Thoracic aorta (tissue), 2 donors: ENCODE results near the gene PRRT3. TPM values are rescaled to one million over a fixed set of nuclear protein-coding genes. Genes with fewer than 3 reads are reported as not detected.

ENCODE experiments used
- total RNA-seq, 2 donors: library from RNA; depleted of rRNA; stranded (reverse); fragments of >200 nt; gene quantifications; one replicate each; pipeline versions ENCODE4 v1.1.0 to v1.2.3, GENCODE V29; 2016

The PRRT3 gene
- total RNA-seq, 2 donors from 2014 or later: 3.3 to 5.8 TPM

Other genes with a start within 250 kb of the PRRT3 start
- not detected for gene CPNE9, start 248.6 kb downstream of the PRRT3 start, total RNA-seq
- gene BRPF1, start 220.7 kb downstream of the PRRT3 start, total RNA-seq: 10 to 100 TPM; 16.4 to 21.0 TPM
- gene OGG1, start 202.5 kb downstream of the PRRT3 start, total RNA-seq: 10 to 100 TPM; 23.0 to 26.3 TPM
- 10 to 100 TPM; 50.9 to 69.7 TPM for gene CAMK1, start 182.5 kb downstream of the PRRT3 start, total RNA-seq
- gene TADA3, start 159.9 kb downstream of the PRRT3 start, total RNA-seq: 10 to 100 TPM; 61.7 to 73.6 TPM
- gene ARPC4, start 159.3 kb downstream of the PRRT3 start, total RNA-seq: 100 to 1,000 TPM; 196 to 204 TPM
- 10 to 100 TPM; 77.0 to 91.9 TPM for gene TTLL3, start 142.1 kb downstream of the PRRT3 start, total RNA-seq
- 10 to 100 TPM; 24.5 to 41.3 TPM for gene RPUSD3, start 108.4 kb downstream of the PRRT3 start, total RNA-seq
- 1 to 10 TPM; 2.0 to 2.6 TPM for gene CIDEC, start 72.2 kb downstream of the PRRT3 start, total RNA-seq
- 10 to 100 TPM; 21.5 to 38.6 TPM for gene JAGN1, start 61.8 kb downstream of the PRRT3 start, total RNA-seq
- 10 to 100 TPM in 1 of 2 donors, 1 to 10 TPM in 1; 5.7 to 11.9 TPM for gene IL17RE, start 49.6 kb downstream of the PRRT3 start, total RNA-seq
- gene IL17RC, start 35.3 kb downstream of the PRRT3 start, total RNA-seq: 10 to 100 TPM; 52.2 to 59.4 TPM
- 10 to 100 TPM; 37.2 to 37.4 TPM for gene CRELD1, start 18.6 kb downstream of the PRRT3 start, total RNA-seq
- gene EMC3, start 34.4 kb upstream of the PRRT3 start, total RNA-seq: 10 to 100 TPM; 37.0 to 50.2 TPM
- 1 to 10 TPM; 1.3 to 9.9 TPM for gene FANCD2, start 74.0 kb upstream of the PRRT3 start, total RNA-seq
- gene FANCD2OS, start 155.8 kb upstream of the PRRT3 start, total RNA-seq: not detected
- 100 to 1,000 TPM in 1 of 2 donors, 10 to 100 TPM in 1; 55.0 to 126 TPM for gene BRK1, start 163.3 kb upstream of the PRRT3 start, total RNA-seq
- 10 to 100 TPM; 25.9 to 43.7 TPM for gene VHL, start 189.4 kb upstream of the PRRT3 start, total RNA-seq
- gene IRAK2, start 212.5 kb upstream of the PRRT3 start, total RNA-seq: 10 to 100 TPM in 1 of 2 donors, 1 to 10 TPM in 1; 5.7 to 13.8 TPM